ENCODE results near the gene TBCE. TPM values are rescaled to one million over a fixed set of nuclear protein-coding genes. Genes with fewer than 3 reads are reported as not detected.

Gene TBCE
- total RNA-seq, 2 experiments from 2014 or later: 18.8 to 22.1 TPM

Other genes with a start within 250 kb of the TBCE start
- gene TOMM20, start 238.6 kb upstream of the TBCE start, total RNA-seq: 100 to 1,000 TPM; 155 to 192 TPM
- 100 to 1,000 TPM; 104 TPM for gene RBM34, start 206.2 kb upstream of the TBCE start, total RNA-seq
- 10 to 100 TPM; 39.9 to 43.8 TPM for gene ARID4B, start 39.2 kb upstream of the TBCE start, total RNA-seq
- 10 to 100 TPM; 35.3 to 36.9 TPM for gene GGPS1, start 38.9 kb upstream of the TBCE start, total RNA-seq
- gene B3GALNT2, start 137.0 kb downstream of the TBCE start, total RNA-seq: 1 to 10 TPM; 8.9 to 9.6 TPM